Upper lobe of left lung (tissue), 6 donors: ENCODE measurements around the gene DRD4. TPM values are rescaled to one million over a fixed set of nuclear protein-coding genes. Genes with fewer than 3 reads are reported as not detected.

ENCODE experiments used
- ATAC-seq, 2 donors: fragments of 200-7000 bp; cut with Tn5 transposase; one replicate each; pipeline ENCODE4 v1.9.1; 2022; ENCODE audit warnings: mild to moderate bottlenecking in 2 of 2, moderate library complexity in 2 of 2; ENCODE audit not compliant: low FRiP score in 2 of 2
- DNase-seq, 2 donors: peaks; one replicate each; pipeline ENCODE4 v3.0.0-alpha.2; 2019 to 2020
- H3K27ac ChIP-seq, 4 donors: fragments of 200-600 bp; sonication (generic); one replicate each; pipeline ENCODE4 v1.5.1; 2016 to 2019
- H3K27me3 ChIP-seq, 4 donors: fragments of 200-600 bp; sonication (generic); one replicate each; pipeline ENCODE4 v1.5.1; 2017 to 2019
- H3K36me3 ChIP-seq, 4 donors: fragments of 200-600 bp; sonication (generic); one replicate each; pipeline ENCODE4 v1.5.1; 2016 to 2019
- H3K4me1 ChIP-seq, 4 donors: fragments of 200-600 bp; sonication (generic); one replicate each; pipeline ENCODE4 v1.5.1; 2018 to 2019
- H3K4me3 ChIP-seq, 4 donors: fragments of 200-600 bp; sonication (generic); one replicate each; pipeline ENCODE4 v1.5.1; 2017 to 2019; ENCODE audit warnings: mild to moderate bottlenecking in 2 of 4, moderate library complexity in 1 of 4
- H3K9me3 ChIP-seq, 4 donors: fragments of 200-600 bp; sonication (generic); one replicate each; pipeline ENCODE4 v1.5.1; 2018 to 2019
- EP300 ChIP-seq, 4 donors: sonication (generic); formaldehyde crosslinking; IDR thresholded peaks; one replicate each; pipeline ENCODE4 v1.5.1; 2017; ENCODE audit warnings: antibody characterized with exemption in 4 of 4, control low read depth in 2 of 4
- POLR2A ChIP-seq, 4 donors: fragments of 450-650 bp; IDR thresholded peaks; one replicate each; pipeline ENCODE4 v1.5.1; 2016 to 2017; ENCODE audit warnings: antibody characterized with exemption in 4 of 4, mild to moderate bottlenecking in 2 of 4
- POLR2AphosphoS5 ChIP-seq, 2 donors: sonication (generic); formaldehyde crosslinking; IDR thresholded peaks; one replicate each; pipeline ENCODE4 v1.5.1; 2017; ENCODE audit warnings: antibody characterized with exemption in 2 of 2
- WGBS, 2 donors: methylation state at CpG; one replicate each; pipeline ENCODE4 v1.1.5; 2017 to 2018; 5-methylcytosine and 5-hydroxymethylcytosine counted together
- total RNA-seq, 6 donors: library from RNA; depleted of rRNA in 4 of 6; stranded (reverse); fragments of >200 nt in 4 of 6; gene quantifications; one replicate each; pipeline versions ENCODE4 v1.1.0 to v1.2.1, GENCODE V29; 2016 to 2021
- TF ChIP-seq, protein P1 (sequence below), 6 experiments: fragments of 450-650 bp in 4 of 6; fragments of 200-600 bp in 2 of 6; sonication (generic) in 2 of 6; IDR thresholded peaks; one replicate each; pipeline ENCODE4 v1.5.1; 2016 to 2019; ENCODE audit warnings: antibody characterized with exemption in 6 of 6
- donor health status: DM: no; HTN: no; CAD: no; lungs with moderate emphysema.
- donor health status: DM: no; HTN: yes; CAD: no; lungs with severe emphysema.

The DRD4 gene
- total RNA-seq, 6 donors from 2014 or later = 0.54 to 4.2 (median 1.5) TPM; not detected in 2

DNA sequence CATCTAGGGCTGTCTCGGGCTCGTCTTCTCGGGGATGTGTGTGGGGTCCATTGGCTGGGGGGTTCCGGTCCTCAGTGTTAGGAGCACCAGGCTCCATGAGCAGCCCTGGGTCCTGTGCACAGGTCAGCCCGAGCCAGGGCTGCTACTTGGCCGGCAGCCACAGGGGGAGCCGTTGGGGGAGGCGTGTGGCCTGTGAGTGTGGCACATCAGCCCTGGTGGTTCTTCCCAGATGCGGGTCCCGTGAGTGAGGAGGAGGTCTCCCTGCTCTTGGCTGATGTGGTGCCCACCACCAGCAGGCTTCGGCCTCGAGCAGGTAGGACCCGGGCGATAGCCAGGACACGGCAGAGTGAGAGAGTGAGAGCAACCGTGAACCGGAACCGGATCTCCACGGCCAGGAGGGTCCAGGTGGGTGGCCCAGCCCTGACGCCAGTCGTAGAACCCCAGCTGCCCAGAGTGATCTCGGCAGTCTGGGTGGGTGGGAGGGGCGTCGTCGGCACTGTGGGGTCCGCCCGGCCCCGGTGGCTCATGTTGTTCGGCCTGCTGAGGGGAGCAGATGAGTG, 39.8 kb upstream of the DRD4 start:
- Histone ChIP-seq H3K36me3 (peaks cover 40 to 100% (median 94%) of the 10 kb centered on the region in 4 donors), H3K27ac (no peak overlapping the region)
- peak in 1 of 2 donors; percentile 71 for DNase-seq

DNA sequence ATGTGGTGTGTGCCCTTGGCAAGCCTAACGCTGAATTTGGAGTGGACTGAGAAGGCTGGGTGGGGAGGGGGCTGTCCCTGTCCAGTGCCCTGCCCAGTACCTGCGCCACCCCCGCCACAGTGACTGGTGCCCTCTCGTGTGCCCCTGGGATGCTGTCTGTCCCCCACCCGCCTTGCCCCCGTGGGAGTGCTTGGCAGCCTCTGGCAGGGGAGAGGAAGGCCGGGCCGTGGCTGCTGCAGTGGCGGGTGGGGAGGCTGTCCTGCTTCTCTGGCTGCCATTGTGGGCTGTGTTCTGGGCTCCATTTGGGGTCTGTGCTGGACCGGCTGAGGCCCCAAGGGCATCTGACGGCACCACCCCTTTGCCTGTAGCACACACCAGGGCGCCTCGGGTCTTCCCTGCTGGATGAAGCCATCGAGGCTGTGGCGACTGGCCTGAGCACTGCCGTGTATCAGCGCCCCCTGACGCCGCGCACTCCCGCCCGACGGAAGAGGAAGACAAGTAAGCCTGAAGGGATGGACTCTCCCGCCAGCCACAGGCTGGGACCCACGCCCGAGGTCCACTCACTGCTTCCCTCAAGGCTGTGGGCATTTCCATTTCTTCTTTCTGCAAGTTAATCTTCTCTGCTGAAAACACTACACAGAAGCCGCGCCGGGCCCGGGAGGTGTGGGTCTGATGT, 38.9 kb upstream of the DRD4 start:
- Histone ChIP-seq H3K27ac (no peak overlapping the region), H3K4me3 (no peak overlapping the region), H3K4me1 (no peaks in the 10 kb centered on the region), H3K27me3 (no peaks in the 10 kb centered on the region), H3K9me3 (no peaks in the 10 kb centered on the region), H3K36me3 (peaks cover 34 to 100% (median 94%) of the 10 kb centered on the region in 4 donors)
- DNase-seq (peak in 1 of 2 donors; percentile 83), ATAC-seq (peak in 1 of 2 donors; percentile 4)
- 88 to 97% methylated on average over 17 to 30 of the region's 30 CpGs for WGBS, 2 donors
- TF ChIP-seq POLR2A (IDR thresholded peaks at IDR 0.05) = no peak
- TF ChIP-seq POLR2AphosphoS5 (IDR thresholded peaks at IDR 0.05) = no peak
- TF ChIP-seq, protein P1, sequence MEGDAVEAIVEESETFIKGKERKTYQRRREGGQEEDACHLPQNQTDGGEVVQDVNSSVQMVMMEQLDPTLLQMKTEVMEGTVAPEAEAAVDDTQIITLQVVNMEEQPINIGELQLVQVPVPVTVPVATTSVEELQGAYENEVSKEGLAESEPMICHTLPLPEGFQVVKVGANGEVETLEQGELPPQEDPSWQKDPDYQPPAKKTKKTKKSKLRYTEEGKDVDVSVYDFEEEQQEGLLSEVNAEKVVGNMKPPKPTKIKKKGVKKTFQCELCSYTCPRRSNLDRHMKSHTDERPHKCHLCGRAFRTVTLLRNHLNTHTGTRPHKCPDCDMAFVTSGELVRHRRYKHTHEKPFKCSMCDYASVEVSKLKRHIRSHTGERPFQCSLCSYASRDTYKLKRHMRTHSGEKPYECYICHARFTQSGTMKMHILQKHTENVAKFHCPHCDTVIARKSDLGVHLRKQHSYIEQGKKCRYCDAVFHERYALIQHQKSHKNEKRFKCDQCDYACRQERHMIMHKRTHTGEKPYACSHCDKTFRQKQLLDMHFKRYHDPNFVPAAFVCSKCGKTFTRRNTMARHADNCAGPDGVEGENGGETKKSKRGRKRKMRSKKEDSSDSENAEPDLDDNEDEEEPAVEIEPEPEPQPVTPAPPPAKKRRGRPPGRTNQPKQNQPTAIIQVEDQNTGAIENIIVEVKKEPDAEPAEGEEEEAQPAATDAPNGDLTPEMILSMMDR (IDR thresholded peaks at IDR 0.05) = no peak
- no peak for TF ChIP-seq EP300 (IDR thresholded peaks at IDR 0.05)

More for the DNA sequence above, 39.8 kb upstream of the DRD4 start:
- no peaks in the 10 kb centered on the region for H3K27me3 ChIP-seq
- WGBS, 2 donors = 80 to 93% methylated on average over 1 to 25 of the region's 29 CpGs
- no peaks in the 10 kb centered on the region for H3K9me3 ChIP-seq
- TF ChIP-seq EP300 (IDR thresholded peaks at IDR 0.05) = no peak
- TF ChIP-seq POLR2A (IDR thresholded peaks at IDR 0.05) = no peak
- no peak for TF ChIP-seq POLR2AphosphoS5 (IDR thresholded peaks at IDR 0.05)
- TF ChIP-seq, protein P1 (IDR thresholded peaks at IDR 0.05) = no peak
- no peak overlapping the region for H3K4me3 ChIP-seq
- peak; percentile 5 for ATAC-seq
- H3K4me1 ChIP-seq = no peaks in the 10 kb centered on the region

DNA sequence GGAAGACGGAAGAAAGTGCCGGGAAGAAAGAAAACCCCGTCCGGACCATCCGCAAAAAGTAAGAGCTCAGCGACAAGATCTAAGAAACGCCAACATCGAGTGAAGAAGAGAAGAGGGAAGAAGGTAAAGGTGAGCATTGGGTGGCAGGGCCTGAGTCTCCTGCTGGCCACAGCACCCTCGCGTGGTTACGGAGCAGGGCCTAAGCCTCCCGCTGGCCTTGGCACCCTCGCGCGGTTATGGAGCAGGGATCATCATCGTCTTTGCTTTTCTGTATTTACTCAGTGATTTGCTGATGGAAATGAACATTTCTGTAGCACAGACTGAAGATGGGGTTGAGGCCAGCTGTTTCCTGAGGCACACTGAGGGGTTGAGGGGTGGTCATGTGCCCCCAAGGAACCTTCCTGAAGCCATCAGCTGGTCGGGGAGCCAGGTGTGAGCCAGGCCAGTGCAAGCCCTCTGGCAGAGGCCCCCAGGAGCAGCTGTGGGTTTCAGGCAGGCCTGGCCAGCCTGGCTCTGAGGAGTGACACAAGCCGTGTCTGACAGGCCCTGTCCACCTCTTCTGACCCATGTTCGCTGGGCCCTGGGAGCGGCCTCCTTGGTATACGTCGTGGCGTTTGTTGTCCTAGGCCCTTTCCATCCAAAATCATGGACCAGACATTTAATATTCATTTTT, 35.4 kb upstream of the DRD4 start:
- no peak for TF ChIP-seq POLR2AphosphoS5 (IDR thresholded peaks at IDR 0.05)
- no peak for TF ChIP-seq POLR2A (IDR thresholded peaks at IDR 0.05)
- TF ChIP-seq EP300 (IDR thresholded peaks at IDR 0.05) = no peak
- TF ChIP-seq, protein P1 (IDR thresholded peaks at IDR 0.05) = no peak
- ATAC-seq (no peak), DNase-seq (peak in 1 of 2 donors; percentile 62)
- Histone ChIP-seq H3K27ac (no peak overlapping the region), H3K4me1 (no peaks in the 10 kb centered on the region), H3K27me3 (no peaks in the 10 kb centered on the region), H3K9me3 (no peaks in the 10 kb centered on the region), H3K36me3 (peaks cover 52 to 100% (median 95%) of the 10 kb centered on the region in 4 donors), H3K4me3 (no peak overlapping the region)
- WGBS, 2 donors = 95 to 97% methylated on average over 22 to 23 of the region's 23 CpGs

DNA sequence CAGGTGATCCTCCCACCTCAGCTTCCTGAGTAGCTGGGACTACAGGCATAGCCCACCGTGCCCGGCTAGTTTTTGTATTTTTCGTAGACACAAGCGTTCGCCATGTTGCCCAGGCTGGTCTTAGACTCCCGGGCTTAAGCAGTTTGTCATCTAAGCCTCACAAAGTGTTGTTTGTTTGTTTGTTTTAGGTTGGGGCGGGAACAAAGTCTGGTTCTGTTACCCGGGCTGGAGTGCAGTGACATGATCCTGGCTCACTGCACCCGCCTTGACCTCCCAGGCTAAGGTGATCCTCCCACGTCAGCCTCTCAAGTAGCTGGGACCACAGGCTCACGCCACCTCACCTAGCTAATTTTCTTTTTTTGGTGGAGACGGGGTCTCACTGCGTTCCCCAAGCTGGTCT, 33.9 kb upstream of the DRD4 start:
- H3K27me3 ChIP-seq = no peaks in the 10 kb centered on the region
- peaks cover 62 to 100% (median 95%) of the 10 kb centered on the region in 4 donors for H3K36me3 ChIP-seq
- DNase-seq = no peak
- TF ChIP-seq POLR2AphosphoS5 (IDR thresholded peaks at IDR 0.05) (no peak), EP300 (IDR thresholded peaks at IDR 0.05) (no peak), POLR2A (IDR thresholded peaks at IDR 0.05) (no peak)
- TF ChIP-seq, protein P1 (IDR thresholded peaks at IDR 0.05) = no peak
- H3K4me1 ChIP-seq = no peaks in the 10 kb centered on the region
- no peaks in the 10 kb centered on the region for H3K9me3 ChIP-seq
- H3K27ac ChIP-seq = no peak overlapping the region
- ATAC-seq = no peak
- no peak overlapping the region for H3K4me3 ChIP-seq
- WGBS, 2 donors = 93% methylated on average over 13 of the region's 13 CpGs
